Kidney capillary endothelial cell (primary cell): ENCODE measurements around the gene MERTK.
"Not testable (repeated sequence)": the region's sequence is repeated elsewhere in the genome, so short reads cannot be mapped to it uniquely, and the experiment has no call there.

Source experiments
- DNase-seq: peaks from one replicate; pipeline ENCODE4 v3.0.0-alpha.2; 2018; ENCODE audit warnings: low spot score

MERTK gene

GRCh38 chr2:112045446-112046014, 147.1 kb downstream of the MERTK start:
- DNase-seq, result no peak

- DNase-seq, result no peak
Observed at GRCh38 chr2:112046231-112046630, 147.8 kb downstream of the MERTK start.

- DNase-seq, result no peak
Observed at GRCh38 chr2:112047537-112048235, 149.3 kb downstream of the MERTK start.

- DNase-seq, result no peak
Observed at GRCh38 chr2:112048236-112048592, 149.8 kb downstream of the MERTK start.

GRCh38 chr2:112048887-112049286, 150.5 kb downstream of the MERTK start:
- peak; percentile 64 for DNase-seq

- DNase-seq, result no peak
Observed at GRCh38 chr2:112050316-112050715, 151.9 kb downstream of the MERTK start.

GRCh38 chr2:112053917-112054846, 155.8 kb downstream of the MERTK start:
- DNase-seq, result peak; percentile 92

GRCh38 chr2:112054847-112055729, 156.7 kb downstream of the MERTK start, which contains the start of gene TMEM87B:
Gene TMEM87B, plus strand, starts transcription at chr2:112055269. Its CDS starts 323 bp downstream, at chr2:112055592.
- peak; percentile 95 for DNase-seq

- DNase-seq, result peak; percentile 81
Observed at GRCh38 chr2:112055730-112056625, 157.6 kb downstream of the MERTK start.

- DNase-seq, result no peak
Observed at GRCh38 chr2:112056626-112056987, 158.2 kb downstream of the MERTK start.

GRCh38 chr2:112059671-112060070, 161.3 kb downstream of the MERTK start:
- DNase-seq, result no peak

GRCh38 chr2:112061299-112061698, 162.9 kb downstream of the MERTK start:
- no peak for DNase-seq

GRCh38 chr2:112061840-112062239, 163.4 kb downstream of the MERTK start:
- no peak for DNase-seq

- no peak for DNase-seq
Observed at GRCh38 chr2:112062894-112063293, 164.5 kb downstream of the MERTK start.

- no peak for DNase-seq
Observed at GRCh38 chr2:112065486-112065885, 167.1 kb downstream of the MERTK start.

- DNase-seq, result no peak
Observed at GRCh38 chr2:112065966-112066365, 167.6 kb downstream of the MERTK start.

GRCh38 chr2:112069794-112070193, 171.4 kb downstream of the MERTK start:
- not testable (repeated sequence) for DNase-seq

- no peak for DNase-seq
Observed at GRCh38 chr2:112073875-112074274, 175.5 kb downstream of the MERTK start.

GRCh38 chr2:112074506-112074905, 176.1 kb downstream of the MERTK start:
- DNase-seq, result no peak

- DNase-seq, result peak; percentile 47
Observed at GRCh38 chr2:112075490-112076260, 177.3 kb downstream of the MERTK start.
